Measurements from ENCODE around the gene EIF4A2. TPM values are rescaled to one million over a fixed set of nuclear protein-coding genes. Genes with fewer than 3 reads are reported as not detected.

The EIF4A2 gene
- total RNA-seq: 100 to 1,000 TPM; 446 to 480 TPM

- peaks cover 55% of the 10 kb centered on the region for H3K36me3 Mint-ChIP-seq
- peaks cover 29% of the 10 kb centered on the region for H3K27me3 Mint-ChIP-seq
- peak within 1 kb of the TSS; percentile 100 for H3K27ac Mint-ChIP-seq
- H3K9me3 Mint-ChIP-seq: peaks cover 2% of the 10 kb centered on the region
- peak; percentile 93 for DNase-seq
- H3K4me3 Mint-ChIP-seq: peak within 1 kb of the TSS; percentile 100
- peaks cover 44% of the 10 kb centered on the region for H3K4me1 Mint-ChIP-seq
Observed at GRCh38 chr3:186783058-186783730, at the start of gene EIF4A2. Gene EIF4A2 (plus strand): TSS chr3:186783577. CDS start chr3:186783611, 34 bp downstream.

DNA sequence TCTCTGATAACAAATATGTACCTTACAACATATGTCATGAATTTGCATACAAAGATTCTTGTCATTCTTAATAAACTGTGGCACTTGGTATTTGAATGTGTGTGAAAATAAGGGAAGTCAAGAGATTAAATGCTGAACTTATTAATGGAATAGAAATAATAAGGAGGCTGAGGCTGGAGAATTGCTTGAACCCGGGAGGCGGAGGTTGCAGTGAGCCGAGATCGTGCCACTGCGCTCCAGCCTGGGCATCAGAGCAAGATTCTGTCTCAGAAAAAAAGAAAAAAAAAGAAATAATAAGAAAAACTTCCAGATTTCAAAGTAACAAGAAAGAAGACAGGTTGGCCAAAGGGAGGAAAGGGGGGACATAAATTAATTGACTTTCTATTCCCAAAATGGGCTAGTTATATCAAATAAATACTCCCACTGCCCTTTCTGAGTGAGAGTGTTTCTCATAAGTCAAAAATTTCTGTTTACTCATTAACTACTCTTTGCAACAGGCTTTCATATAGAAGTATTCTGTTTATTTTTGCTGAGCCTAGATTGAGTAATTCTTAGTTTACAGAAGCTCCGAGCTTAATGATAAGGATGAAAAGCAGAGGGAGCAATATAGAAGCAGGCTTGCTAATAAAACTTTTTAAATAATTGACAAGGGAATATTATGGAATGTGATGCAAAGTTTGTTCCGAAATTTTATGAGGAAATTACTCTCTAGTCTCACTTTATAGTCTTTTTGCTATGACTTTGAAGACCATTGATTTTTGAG is 40.6 kb upstream of the EIF4A2 start:
- Mint-ChIP-seq H3K4me3 (no peak overlapping the region), H3K27me3 (no peaks in the 10 kb centered on the region), H3K27ac (no peak overlapping the region), H3K9me3 (no peaks in the 10 kb centered on the region), H3K36me3 (peaks cover 14% of the 10 kb centered on the region), H3K4me1 (peaks cover 4% of the 10 kb centered on the region)
- DNase-seq: no peak

- DNase-seq: no peak
- Mint-ChIP-seq H3K9me3 (no peaks in the 10 kb centered on the region), H3K27me3 (no peaks in the 10 kb centered on the region), H3K4me1 (peaks cover 4% of the 10 kb centered on the region), H3K4me3 (no peak overlapping the region), H3K27ac (no peak overlapping the region), H3K36me3 (peaks cover 14% of the 10 kb centered on the region)
Observed at GRCh38 chr3:186743666-186744065, 39.7 kb upstream of the EIF4A2 start.

DNA sequence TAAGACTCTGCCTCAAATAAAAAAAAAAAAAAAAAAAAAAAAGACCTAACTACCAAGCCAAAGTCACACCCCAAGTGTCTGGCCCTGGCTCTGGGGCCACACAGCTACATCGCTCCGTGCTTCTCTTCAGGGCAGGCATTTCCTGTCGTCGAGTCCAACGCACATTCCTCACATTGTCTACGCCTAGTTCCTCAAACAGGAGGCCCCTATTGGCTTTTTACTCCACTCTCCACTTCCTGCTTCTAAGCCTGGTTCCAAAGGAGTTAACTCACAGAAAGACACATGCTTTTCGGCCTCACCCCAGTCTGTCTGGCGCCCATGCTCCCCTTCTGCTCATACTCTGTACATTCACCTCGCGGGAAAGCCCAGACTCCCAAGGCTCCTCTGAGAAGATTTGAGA is 37.4 kb upstream of the EIF4A2 start:
- H3K4me1 Mint-ChIP-seq: peaks cover 4% of the 10 kb centered on the region
- H3K36me3 Mint-ChIP-seq: peaks cover 10% of the 10 kb centered on the region
- no peak overlapping the region for H3K4me3 Mint-ChIP-seq
- no peaks in the 10 kb centered on the region for H3K9me3 Mint-ChIP-seq
- no peak overlapping the region for H3K27ac Mint-ChIP-seq
- no peaks in the 10 kb centered on the region for H3K27me3 Mint-ChIP-seq
- no peak for DNase-seq

DNA sequence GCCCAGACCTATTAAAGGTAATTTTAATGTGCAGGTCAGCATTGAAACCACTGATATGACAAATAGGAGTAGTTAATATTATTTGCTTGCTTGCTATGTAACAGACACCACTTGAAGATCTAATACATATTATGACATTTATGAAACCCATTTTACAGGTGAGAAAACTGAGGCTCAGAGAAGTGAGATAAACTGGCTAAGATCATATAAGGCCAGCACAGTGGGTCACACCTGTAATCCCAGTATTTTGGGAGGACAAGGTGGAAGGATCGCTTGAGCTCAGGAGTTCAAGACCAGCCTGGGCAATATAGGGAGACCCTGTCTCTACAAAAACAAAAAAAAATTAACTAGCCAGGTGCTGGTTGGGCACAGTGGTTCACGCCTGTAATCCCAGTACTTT is 33.1 kb upstream of the EIF4A2 start:
- Mint-ChIP-seq H3K27me3 (no peaks in the 10 kb centered on the region), H3K9me3 (no peaks in the 10 kb centered on the region), H3K36me3 (no peaks in the 10 kb centered on the region), H3K4me1 (peaks cover 12% of the 10 kb centered on the region), H3K4me3 (no peak overlapping the region), H3K27ac (no peak overlapping the region)
- DNase-seq: no peak

GRCh38 chr3:186751480-186751879 is 31.9 kb upstream of the EIF4A2 start:
- H3K4me1 Mint-ChIP-seq: peaks cover 8% of the 10 kb centered on the region
- H3K36me3 Mint-ChIP-seq: no peaks in the 10 kb centered on the region
- H3K4me3 Mint-ChIP-seq: no peak overlapping the region
- H3K27me3 Mint-ChIP-seq: no peaks in the 10 kb centered on the region
- H3K9me3 Mint-ChIP-seq: no peaks in the 10 kb centered on the region
- no peak for DNase-seq
- no peak overlapping the region for H3K27ac Mint-ChIP-seq

GRCh38 chr3:186754006-186754405 is 29.4 kb upstream of the EIF4A2 start:
- Mint-ChIP-seq H3K4me3 (no peak overlapping the region), H3K36me3 (no peaks in the 10 kb centered on the region), H3K9me3 (no peaks in the 10 kb centered on the region), H3K27me3 (no peaks in the 10 kb centered on the region), H3K27ac (no peak overlapping the region), H3K4me1 (peaks cover 8% of the 10 kb centered on the region)
- DNase-seq: no peak

- Mint-ChIP-seq H3K4me3 (no peak overlapping the region), H3K27me3 (no peaks in the 10 kb centered on the region), H3K9me3 (no peaks in the 10 kb centered on the region), H3K4me1 (peaks cover 8% of the 10 kb centered on the region), H3K36me3 (no peaks in the 10 kb centered on the region), H3K27ac (no peak overlapping the region)
- no peak for DNase-seq
Observed at GRCh38 chr3:186754871-186755270, 28.5 kb upstream of the EIF4A2 start.

DNA sequence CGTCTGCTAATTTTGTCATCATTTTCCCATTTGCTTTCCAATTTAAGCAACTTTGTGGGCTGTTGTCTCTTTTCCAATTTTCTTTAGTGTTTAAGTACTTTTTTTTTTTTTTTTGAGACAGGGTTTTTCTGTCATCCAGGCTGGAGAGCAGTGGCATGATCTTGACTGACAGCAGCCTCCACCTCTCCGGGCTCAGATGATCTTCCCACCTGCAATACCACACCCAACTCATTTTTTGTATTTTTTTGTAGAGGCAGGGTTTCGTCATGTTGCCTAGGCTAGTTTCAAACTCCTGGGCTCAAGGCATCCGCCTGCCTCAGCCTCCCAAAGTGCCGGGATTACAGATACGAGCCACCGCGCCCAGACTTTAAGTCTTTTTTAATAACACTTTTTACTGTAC is 26.2 kb upstream of the EIF4A2 start:
- Mint-ChIP-seq H3K27me3 (no peaks in the 10 kb centered on the region), H3K27ac (no peak overlapping the region), H3K9me3 (no peaks in the 10 kb centered on the region), H3K4me3 (no peak overlapping the region), H3K36me3 (no peaks in the 10 kb centered on the region), H3K4me1 (peaks cover 14% of the 10 kb centered on the region)
- DNase-seq: no peak

DNA sequence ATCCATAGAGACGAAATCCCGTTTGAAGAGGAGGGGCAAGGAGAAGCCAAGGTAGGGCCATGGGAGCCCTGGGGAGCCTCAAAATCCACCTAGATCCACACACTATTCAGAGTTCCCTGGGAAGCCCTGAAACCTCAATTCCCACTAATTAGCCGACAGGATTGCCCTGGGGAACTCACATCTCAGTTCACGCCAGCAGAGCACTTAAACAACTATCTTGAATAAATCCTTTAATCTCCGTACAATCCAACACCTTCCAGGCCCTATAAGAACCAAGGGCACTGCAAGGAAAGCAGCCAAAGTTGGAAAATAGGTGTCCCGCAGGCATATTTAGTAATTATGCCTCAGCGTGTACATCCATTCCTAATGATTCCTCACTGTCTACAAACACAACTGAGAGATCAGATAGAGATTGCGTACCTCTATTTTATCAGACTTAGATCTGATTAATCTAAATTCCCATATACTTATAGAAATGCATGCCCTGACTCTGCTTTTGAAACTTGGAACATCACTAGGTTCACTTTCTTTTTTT is 25.6 kb upstream of the EIF4A2 start:
- Mint-ChIP-seq H3K4me3 (no peak overlapping the region), H3K9me3 (no peaks in the 10 kb centered on the region), H3K36me3 (no peaks in the 10 kb centered on the region), H3K4me1 (peaks cover 14% of the 10 kb centered on the region), H3K27me3 (no peaks in the 10 kb centered on the region), H3K27ac (no peak overlapping the region)
- no peak for DNase-seq

- Mint-ChIP-seq H3K4me1 (peaks cover 6% of the 10 kb centered on the region), H3K27ac (no peak overlapping the region), H3K36me3 (no peaks in the 10 kb centered on the region), H3K27me3 (no peaks in the 10 kb centered on the region), H3K9me3 (no peaks in the 10 kb centered on the region), H3K4me3 (no peak overlapping the region)
- DNase-seq: no peak
Observed at GRCh38 chr3:186759231-186759930, 24.0 kb upstream of the EIF4A2 start.

DNA sequence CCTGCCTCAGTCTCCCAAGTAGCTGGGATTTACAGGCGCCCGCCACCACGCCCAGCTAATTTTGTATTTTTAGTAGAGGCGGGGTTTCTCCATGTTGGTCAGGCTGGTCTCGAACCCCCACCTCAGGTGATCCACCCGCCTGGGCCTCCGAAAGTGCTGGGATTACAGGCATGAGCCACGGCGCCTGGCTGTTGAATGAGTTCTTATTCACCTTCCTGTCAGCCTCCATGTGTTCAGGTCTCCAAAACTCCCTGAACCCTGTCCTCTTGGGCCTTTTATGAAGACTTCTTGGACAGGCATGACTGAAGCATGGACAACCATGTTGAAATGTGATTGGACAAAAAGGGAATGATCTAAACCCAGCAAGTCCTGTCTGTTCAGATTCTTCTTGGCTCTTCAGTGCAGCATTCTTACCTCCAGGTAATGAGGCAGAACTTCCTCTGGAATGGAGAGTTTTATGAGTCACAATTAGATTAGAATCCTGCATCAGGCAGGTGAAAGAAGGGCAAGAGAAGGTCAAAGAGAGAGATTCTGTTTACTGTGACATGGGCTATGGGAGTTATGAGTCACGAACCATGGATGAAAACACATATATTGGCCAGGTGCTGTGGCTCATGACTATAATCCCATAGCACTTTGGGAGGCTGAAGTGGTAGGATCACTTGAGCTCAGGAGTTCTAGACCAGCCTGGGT is 23.1 kb upstream of the EIF4A2 start:
- H3K27ac Mint-ChIP-seq: no peak overlapping the region
- peaks cover 6% of the 10 kb centered on the region for H3K4me1 Mint-ChIP-seq
- H3K9me3 Mint-ChIP-seq: no peaks in the 10 kb centered on the region
- H3K36me3 Mint-ChIP-seq: peaks cover 3% of the 10 kb centered on the region
- H3K4me3 Mint-ChIP-seq: no peak overlapping the region
- DNase-seq: no peak
- H3K27me3 Mint-ChIP-seq: no peaks in the 10 kb centered on the region

GRCh38 chr3:186760897-186761447 is 22.4 kb upstream of the EIF4A2 start:
- H3K27me3 Mint-ChIP-seq: no peaks in the 10 kb centered on the region
- no peak for DNase-seq
- peaks cover 4% of the 10 kb centered on the region for H3K36me3 Mint-ChIP-seq
- no peak overlapping the region for H3K4me3 Mint-ChIP-seq
- H3K4me1 Mint-ChIP-seq: peaks cover 6% of the 10 kb centered on the region
- no peak overlapping the region for H3K27ac Mint-ChIP-seq
- no peaks in the 10 kb centered on the region for H3K9me3 Mint-ChIP-seq

GRCh38 chr3:186772281-186772694 is 11.1 kb upstream of the EIF4A2 start:
- peaks cover 2% of the 10 kb centered on the region for H3K36me3 Mint-ChIP-seq
- no peaks in the 10 kb centered on the region for H3K27me3 Mint-ChIP-seq
- peak overlapping the region; percentile 92 for H3K27ac Mint-ChIP-seq
- H3K4me3 Mint-ChIP-seq: peak overlapping the region; percentile 85
- DNase-seq: peak; percentile 25
- peaks cover 12% of the 10 kb centered on the region for H3K4me1 Mint-ChIP-seq
- peaks cover 1% of the 10 kb centered on the region for H3K9me3 Mint-ChIP-seq

Data from activated naive CD8-positive, alpha-beta T cell treated with anti-CD3 and anti-CD28 coated beads for 36 hours (primary cell).